ENCODE results near the gene DDX10.

DNA sequence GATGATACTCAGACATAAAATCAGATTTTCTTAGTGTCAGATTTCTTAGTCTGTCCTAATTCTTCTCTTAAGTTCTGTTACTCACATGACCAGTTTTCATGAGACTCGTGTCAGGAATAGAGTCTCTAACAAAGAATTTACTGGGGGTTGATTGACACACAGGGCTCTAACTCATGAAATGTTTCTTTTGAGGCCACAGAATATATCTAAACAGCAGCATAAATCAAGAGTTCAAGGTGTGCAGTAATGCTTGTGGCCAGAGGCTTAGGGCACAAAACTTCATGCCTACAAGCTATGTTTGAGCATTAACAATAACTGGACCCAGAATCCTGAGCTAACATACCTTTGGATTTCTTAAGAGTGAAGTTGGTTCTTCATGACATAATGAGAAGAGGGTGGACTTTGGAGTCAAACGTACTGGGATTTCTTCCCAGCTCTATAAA lies 237.2 kb downstream of the DDX10 start:
- TF ChIP-seq POLR2AphosphoS5 (IDR thresholded peaks at IDR 0.05) (no peak), CTCF (IDR thresholded peaks at IDR 0.05 in 8 of 11, conservative IDR thresholded peaks at IDR 0.05 in 3 of 11) (no peak), POLR2A (IDR thresholded peaks at IDR 0.05) (no peak)

Measured in spleen (tissue), 7 donors.